HG02623 (cell line): Measurements from ENCODE around the gene SLC6A7.

Experiments
- ATAC-seq: cut with Tn5 transposase; IDR thresholded peaks from one replicate; pipeline ENCODE4 v1.9.1; 2021; ENCODE audit warnings: moderate library complexity; ENCODE audit not compliant: unreplicated experiment

The SLC6A7 gene

DNA sequence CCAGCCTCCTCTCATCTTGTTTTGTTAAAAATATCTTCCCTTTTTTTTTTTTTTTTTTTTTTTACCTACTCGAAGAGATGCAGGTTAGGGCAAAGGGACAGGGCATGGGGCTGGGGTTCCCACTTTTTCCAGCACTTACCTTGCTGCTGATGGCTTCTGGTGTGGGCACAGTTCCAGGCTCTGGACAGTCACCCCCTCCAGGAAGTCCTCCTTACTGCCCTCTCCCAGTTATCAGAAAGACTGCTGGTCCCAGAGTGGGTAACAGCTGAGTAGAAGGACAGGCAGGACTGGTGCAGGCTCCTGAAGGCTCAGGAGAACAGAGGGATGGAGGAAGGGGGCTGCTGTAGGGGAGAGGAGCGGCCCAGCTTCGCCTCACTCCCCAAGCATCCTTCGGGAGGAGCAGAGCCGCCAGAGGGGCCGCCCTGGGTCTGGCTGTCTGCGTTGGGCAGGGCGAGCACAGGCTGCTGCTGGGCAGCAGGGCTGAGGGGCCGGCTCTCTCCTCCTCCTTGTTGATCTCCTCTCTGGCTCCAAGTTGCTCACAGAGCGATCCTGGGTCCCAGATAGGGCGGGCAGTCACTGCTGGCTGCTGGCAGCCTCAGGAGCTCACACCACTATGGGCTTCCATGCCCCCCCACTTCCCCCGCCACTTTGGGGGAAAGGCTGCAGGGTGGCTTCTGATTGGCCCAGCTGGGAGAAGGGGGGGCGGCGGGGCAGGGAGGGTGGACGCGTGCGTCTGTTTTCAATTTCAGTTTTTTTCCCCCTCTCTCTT, 34.4 kb upstream of the SLC6A7 start, which contains the start of gene PDGFRB:
Gene PDGFRB, minus strand, starts transcription at position 588 of the 769 bp plus-strand sequence. CDS start 18,798 bp downstream, outside the sequence.
- peak; percentile 52 for ATAC-seq

- no peak for ATAC-seq
These were observed 33.9 kb upstream of the SLC6A7 start for GRCh38 chr5:150156027-150156368.

DNA sequence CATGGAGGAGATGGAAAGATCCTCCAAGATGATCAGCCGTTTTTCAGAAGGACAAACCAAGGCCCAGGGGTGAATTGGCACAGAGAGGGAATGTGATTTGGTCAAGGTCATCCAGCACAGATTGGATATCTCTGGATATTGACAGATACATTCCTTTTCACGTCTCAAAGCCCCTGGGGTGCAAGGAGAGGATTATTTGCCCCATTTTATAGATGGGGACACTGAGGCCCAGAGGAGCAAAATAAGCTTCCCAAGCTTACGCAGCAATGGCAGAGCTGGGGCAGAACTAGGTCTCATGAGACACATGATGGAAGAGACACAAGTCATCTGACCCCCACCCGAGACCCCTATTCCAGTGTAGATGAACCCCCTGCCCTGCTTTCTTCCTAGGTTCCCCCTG, 33.3 kb upstream of the SLC6A7 start:
- no peak for ATAC-seq

DNA sequence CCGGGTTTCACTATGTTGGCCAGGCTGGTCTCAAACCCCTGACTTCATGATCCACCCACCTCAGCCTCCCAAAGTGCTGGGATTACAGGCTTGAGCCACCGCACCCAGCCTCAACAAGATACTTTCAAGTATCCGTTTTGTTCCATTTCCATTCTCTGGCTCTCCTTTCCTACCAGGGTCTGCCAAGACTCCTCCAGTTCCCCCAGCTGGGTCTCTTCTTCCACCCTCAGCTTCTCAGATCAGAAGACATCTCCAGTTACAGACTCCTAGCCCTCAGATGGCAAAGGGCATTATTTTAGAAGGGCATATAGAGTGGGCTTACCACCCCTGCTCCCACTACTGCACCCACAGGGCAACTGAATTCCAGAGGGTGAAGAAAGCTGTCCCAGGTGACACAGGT, 32.7 kb upstream of the SLC6A7 start:
- no peak for ATAC-seq

DNA sequence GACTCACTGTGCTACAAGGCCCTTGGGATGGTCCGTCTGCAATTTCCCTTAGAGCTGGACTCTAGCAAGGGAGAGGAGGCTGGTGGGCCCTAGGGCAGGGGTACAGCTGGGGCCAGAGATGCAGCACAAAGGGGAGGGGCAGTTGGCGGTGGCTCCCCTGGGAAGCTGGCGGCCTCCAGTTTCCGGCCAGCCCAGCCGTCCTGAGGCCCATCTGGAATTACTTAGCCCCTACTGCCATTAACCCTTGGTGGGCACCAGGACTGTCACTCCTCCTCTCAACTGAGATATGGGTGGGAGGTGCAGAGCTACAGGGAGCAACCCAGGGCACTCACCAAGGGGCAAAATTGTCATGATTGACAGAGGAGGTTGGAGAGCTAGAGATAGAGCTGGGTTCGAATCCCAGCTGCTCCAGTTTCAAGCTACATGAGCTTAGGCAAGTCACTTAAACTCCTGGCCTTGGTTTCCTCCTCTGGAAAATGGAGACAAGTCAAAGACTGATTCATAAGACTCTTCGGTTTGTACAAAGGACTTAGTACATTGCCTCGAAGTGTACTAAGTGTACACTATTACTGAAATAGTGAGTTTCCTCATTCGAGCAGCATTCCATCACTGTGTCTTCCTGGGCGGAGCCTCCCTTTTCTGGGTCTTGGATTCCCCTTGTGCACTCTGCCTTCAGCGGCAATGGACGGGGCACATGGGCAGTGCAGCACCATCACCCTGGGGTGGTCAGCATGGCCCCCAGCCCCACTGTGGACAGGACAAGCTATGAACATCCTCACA, 31.5 kb upstream of the SLC6A7 start:
- ATAC-seq, result no peak

- ATAC-seq, result no peak
These were observed 30.8 kb upstream of the SLC6A7 start for GRCh38 chr5:150159031-150159430.

DNA sequence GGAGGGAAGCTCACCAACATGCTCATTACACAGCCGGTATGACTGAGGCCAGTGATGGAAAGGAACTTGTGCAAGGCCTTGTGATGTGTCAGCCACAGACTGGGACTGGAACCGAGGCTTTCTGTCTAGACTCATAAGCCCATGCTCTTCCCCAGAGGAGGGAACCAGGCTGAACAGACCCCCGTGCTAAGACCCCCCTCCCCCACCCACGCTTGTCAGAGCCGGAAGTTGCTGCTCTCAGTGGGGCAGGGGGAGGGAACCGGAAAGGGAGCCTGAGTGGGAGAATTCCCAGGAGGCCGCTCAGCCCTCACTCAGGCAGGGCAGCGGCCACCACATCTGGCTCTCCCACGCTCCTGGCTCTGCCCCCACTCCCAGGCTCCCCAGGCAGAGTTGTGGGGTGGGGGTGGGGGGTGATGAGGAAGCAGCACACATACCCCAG, 30.1 kb upstream of the SLC6A7 start:
- no peak for ATAC-seq

GRCh38 chr5:150160448-150161081, 29.3 kb upstream of the SLC6A7 start:
- no peak for ATAC-seq

DNA sequence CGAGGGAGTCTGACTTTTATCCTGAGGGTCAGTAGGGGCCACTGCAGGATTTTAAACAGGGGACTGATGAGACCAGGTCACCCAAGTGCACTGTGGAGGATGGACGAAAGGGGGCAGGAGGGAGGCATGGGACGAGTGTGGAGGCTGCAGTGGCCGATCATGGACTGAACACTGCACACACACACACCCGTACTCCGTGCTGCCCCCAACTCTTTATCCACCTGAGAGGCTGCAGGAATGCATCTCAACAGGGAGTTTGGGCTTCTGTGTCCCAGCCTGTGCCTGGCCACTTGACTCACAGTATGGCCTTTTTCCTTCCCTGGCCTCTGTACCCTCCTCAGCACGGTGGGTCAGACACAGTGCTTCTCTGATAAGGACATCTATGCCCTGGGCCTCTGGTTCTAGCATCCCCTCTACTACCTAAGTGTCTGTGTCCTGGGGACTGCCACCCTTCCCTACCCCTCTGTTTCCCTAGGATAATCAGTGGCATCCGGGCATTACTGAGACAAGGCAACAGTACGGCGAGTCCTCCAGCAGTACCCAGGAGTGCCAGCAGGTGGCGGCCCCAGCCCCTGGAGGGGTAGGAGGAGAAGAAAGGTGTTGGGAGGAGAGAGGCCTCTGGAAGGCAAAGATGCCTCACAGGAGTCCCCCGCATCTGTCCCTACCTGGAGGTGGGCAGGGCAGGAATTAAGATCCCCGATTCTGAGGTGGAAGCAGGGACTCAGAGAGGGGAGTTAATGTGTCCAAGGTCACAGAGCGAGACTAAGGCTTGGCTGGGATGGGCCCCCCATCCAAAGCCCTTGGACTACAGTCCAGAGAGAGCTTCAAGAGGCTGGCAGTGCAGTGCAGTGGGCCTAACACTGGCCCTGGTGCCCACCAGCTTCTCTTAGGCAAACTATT, 28.4 kb upstream of the SLC6A7 start:
- peak; percentile 73 for ATAC-seq

- ATAC-seq, result no peak
These were observed 27.7 kb upstream of the SLC6A7 start for GRCh38 chr5:150162142-150162513.

- no peak for ATAC-seq
These were observed 26.8 kb upstream of the SLC6A7 start for GRCh38 chr5:150163035-150163434.

DNA sequence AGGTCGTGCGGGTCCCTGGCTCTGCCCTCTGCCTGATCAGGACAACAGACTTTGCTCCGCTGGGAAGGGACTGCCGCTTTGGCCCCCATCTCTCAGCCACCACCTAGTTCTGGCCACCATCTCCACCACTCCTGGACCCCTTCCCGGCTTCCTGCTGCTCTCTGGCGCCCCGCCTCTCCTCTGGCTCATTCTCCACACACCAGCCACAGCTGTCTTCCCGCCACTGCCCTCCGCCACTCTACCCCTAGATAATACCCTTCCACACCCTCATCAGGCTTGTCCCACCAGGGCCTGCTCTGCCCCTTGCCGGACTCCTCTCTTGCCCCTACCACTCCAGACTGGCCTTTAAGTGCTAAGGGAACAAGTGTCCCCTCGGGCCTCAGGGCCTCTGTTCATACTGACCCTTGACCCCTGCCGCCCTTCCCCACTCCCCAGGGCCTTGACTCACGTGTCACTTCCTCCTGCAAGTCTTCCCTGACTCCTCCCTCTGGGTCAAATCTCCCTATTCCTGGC, 26.3 kb upstream of the SLC6A7 start:
- no peak for ATAC-seq

DNA sequence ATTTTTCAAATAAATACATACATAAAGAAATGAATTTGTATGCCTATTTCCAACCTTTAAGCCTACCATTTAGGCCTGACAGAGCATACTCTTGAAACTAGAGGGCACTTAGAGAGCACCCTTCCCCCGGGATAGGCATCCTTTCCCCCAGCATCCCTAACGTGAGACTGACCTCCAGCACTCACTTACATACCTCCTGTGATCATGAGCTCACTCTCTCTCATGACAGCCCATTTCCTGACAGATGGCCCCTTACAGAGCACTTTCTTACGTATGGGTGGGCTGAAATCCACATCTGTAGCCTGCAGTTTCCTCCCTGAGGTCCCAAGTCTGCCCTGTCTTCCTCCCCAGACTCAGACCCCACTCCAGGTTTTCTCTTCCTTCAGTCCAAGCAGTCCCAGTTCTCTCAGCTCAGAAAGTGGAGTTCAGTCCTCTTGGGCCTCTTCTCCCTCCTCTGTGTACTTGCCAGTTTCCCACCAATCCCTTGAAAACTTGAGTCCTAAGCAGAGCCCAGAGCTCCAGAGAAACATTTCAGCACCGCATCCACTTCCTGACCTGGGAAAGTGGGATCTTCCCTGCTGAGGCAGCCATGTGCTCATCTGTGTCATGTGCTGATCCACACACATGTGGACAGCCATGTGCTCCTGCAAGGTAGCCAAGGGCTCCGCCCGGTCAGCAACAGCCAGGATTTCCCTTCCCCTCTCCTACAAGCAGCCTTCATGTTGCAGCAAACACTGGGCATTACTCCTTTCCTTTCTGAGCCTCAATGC, 25.5 kb upstream of the SLC6A7 start:
- ATAC-seq, result no peak

DNA sequence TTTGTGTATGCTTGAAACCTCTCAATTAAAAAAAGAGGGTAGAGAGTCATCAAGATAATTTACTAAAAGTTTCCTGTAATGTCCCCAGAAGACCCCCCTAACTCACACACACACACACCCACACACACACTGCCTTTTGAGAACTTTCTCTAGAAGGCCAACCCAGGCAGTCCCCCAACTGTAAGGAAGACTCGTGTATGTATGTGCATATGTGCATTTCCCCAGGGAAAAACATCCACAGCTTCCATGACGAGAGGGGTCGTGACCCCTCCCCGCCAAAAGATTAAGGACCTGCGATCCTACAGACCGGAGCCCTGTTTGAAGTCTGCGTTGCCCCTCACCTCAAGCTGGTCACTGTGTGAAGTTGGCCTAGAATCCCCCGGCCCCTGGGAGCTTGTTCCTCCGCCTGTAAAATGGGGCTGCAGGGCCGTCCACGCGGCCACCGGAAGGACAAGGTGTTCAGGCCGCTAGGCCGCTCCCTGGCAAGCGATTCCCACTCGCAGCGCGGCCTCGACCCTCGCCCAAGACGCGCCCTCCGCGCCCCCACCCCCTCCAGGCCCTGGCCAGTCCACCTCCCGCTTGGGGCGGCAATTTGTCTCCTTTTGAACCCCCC, 23.7 kb upstream of the SLC6A7 start:
- no peak for ATAC-seq

- no peak for ATAC-seq
These were observed 23.0 kb upstream of the SLC6A7 start, which contains the start of gene CDX1 for GRCh38 chr5:150166650-150167511. Gene CDX1, plus strand, starts transcription at chr5:150166778. Its CDS starts 99 bp downstream, at chr5:150166877.

GRCh38 chr5:150167512-150167850, 22.4 kb upstream of the SLC6A7 start:
- ATAC-seq, result no peak

DNA sequence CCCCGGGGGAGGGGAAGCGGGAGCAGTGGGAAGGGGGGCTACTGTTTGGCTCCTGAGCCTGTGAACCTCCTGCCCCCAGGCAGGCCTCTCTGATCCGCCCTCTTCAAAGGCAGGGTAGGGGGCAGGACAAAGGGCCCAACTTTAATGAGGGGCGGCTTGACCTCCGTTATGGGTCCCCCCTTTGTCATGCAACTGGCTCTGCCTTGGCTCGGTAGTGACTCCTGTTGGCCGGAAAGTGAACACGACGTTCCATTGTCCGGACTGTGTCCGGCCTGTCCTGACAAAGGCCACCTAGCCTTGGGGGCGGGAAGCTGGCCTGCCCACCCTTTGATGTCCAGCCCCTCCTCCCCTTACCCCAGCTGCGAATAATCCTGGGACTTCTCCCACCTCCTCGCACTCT, 22.0 kb upstream of the SLC6A7 start:
- no peak for ATAC-seq

- ATAC-seq, result no peak
These were observed 21.0 kb upstream of the SLC6A7 start for GRCh38 chr5:150168864-150169263.
